Heart left ventricle (tissue), 13 donors: ENCODE results near the gene STX2.

Experiments
- CTCF ChIP-seq, 12 donors: fragments of 200-600 bp; sonication (generic) in 4 of 12; IDR thresholded peaks; one replicate each; pipeline versions ENCODE4 v1.5.0 to v1.8.0; 2018 to 2022; ENCODE audit warnings: antibody characterized with exemption in 12 of 12, mild to moderate bottlenecking in 5 of 12
- POLR2A ChIP-seq, 2 donors: fragments of 450-650 bp; IDR thresholded peaks; one replicate each; pipeline ENCODE4 v1.6.1; 2017; ENCODE audit warnings: antibody characterized with exemption in 2 of 2, mild to moderate bottlenecking in 2 of 2, moderate library complexity in 2 of 2
- donor health status: ischemic (EF 13 %, LVEDD 7.1; RV severe dilation, severe dysfunction).
- donor health status: DM: no; HTN: yes; CAD: no.
- donor health status: DM: no; HTN: no; CAD: no.
- donor health status: ischemic (EF 25% LVEDD 6.9; RV normal size, moderate dysfunction).
- donor health status: ischemic (EF 25% LVEDD 5.7; RV mildly dilated, moderate dysfunction).
- donor health status: ischemic (EF 35%, LVEDD 5.7; RV mildly dilated, moderate dysfunction).
- donor health status: nonischemic (EF 11% LVEDD 7.7; RV severe dilation, severe dysfunction).
- donor health status: DM: yes; HTN: yes; CAD: no.
- donor health status: PGD.
- donor health status: ischemic (EF 29% LVEDD 5.4; RV normal size, mild dysfunction).
- donor health status: nonischemic (EF 23%, LVEDD 6.1; RV moderate dilation, normal function).

GRCh38 chr12:130877333-130877732 lies 38.3 kb upstream of the STX2 start:
- TF ChIP-seq CTCF (IDR thresholded peaks at IDR 0.05) (no peak), POLR2A (IDR thresholded peaks at IDR 0.05) (no peak)
